SU-DHL-6 (cell line): ENCODE data around the gene RHOB.

ENCODE experiments used
- CTCF ChIP-seq: fragments of 200-600 bp; sonication (generic); IDR thresholded peaks from one replicate; pipeline ENCODE4 v1.5.1; 2017; ENCODE audit warnings: antibody characterized with exemption, mild to moderate bottlenecking, low read length, moderate library complexity; ENCODE audit not compliant: insufficient read depth, poor library complexity, severe bottlenecking
- EZH2phosphoT487 ChIP-seq: fragments of 200-600 bp; sonication (generic), shearing (Covaris generic); conservative IDR thresholded peaks from 2 replicates; pipeline ENCODE4 v1.6.1; 2018; ENCODE audit warnings: mild to moderate bottlenecking, antibody characterized with exemption, low read length, moderate library complexity, mixed read lengths

GRCh38 chr2:20421336-20421987, 25.4 kb upstream of the RHOB start:
- TF ChIP-seq CTCF: no peak
- TF ChIP-seq EZH2phosphoT487: no peak
